ENCODE results near the gene TSEN34. TPM values are rescaled to one million over a fixed set of nuclear protein-coding genes. Genes with fewer than 3 reads are reported as not detected.

The TSEN34 gene
- total and polyA plus RNA-seq, 2 donors (not counting 1 experiment from before 2014, with no cell fraction given): 22.5 to 57.8 TPM

- H3K9ac ChIP-seq (ENCODE audit: insufficient read depth, low read length): no peak overlapping the region
- H3K27ac ChIP-seq (ENCODE audit: insufficient read depth, low read length): no peak overlapping the region
These were observed 5.4 kb downstream of the TSEN34 start for GRCh38 chr19:54196536-54196935.

GRCh38 chr19:54197121-54197520 is 6.0 kb downstream of the TSEN34 start:
- no peak overlapping the region for H3K27ac ChIP-seq (ENCODE audit: insufficient read depth, low read length)

More at GRCh38 chr19:54196536-54196935, 5.4 kb downstream of the TSEN34 start:
- no peaks in the 10 kb centered on the region for H4K20me1 ChIP-seq (ENCODE audit: control insufficient read depth, extremely low read depth, insufficient read depth, low read length)
- no peak overlapping the region for H2AFZ ChIP-seq (ENCODE audit: low read length)
- H3K4me3 ChIP-seq (replicated peaks in 1 of 4; ENCODE audit: control extremely low read depth in 1 of 4, insufficient read depth in 1 of 4, low read depth in 3 of 4, low read length in 4 of 4): no peak overlapping the region
- no peak for DNase-seq (ENCODE audit: low read depth in 2 of 2)
- peaks cover 17% of the 10 kb centered on the region for H3K79me2 ChIP-seq (ENCODE audit: control insufficient read depth, insufficient read depth, low read length)
- peaks cover 11% of the 10 kb centered on the region for H3K4me1 ChIP-seq (ENCODE audit: control insufficient read depth, extremely low read depth, insufficient read depth, low read length)
- H3K36me3 ChIP-seq (ENCODE audit: control insufficient read depth, insufficient read depth, low read length): peaks cover 5% of the 10 kb centered on the region
- no peak for TF ChIP-seq EZH2 (IDR thresholded peaks at IDR 0.05; ENCODE audit: low read length, missing control alignments)
- TF ChIP-seq CTCF (conservative IDR thresholded peaks at IDR 0.05 in 1 of 2, IDR thresholded peaks at IDR 0.05 in 1 of 2; ENCODE audit: low read depth in 1 of 2, low read length in 2 of 2): no peak
- H3K27me3 ChIP-seq (ENCODE audit: control insufficient read depth, insufficient read depth, low read length): no peaks in the 10 kb centered on the region
- no peak overlapping the region for H3K4me2 ChIP-seq (ENCODE audit: extremely low read depth, insufficient read depth, low read length)
- H3K9me3 ChIP-seq (ENCODE audit: control insufficient read depth, insufficient read depth, low read depth, low read length): no peaks in the 10 kb centered on the region

GRCh38 chr19:54199401-54199800 is 8.3 kb downstream of the TSEN34 start:
- Histone ChIP-seq H3K4me1 (ENCODE audit: control insufficient read depth, extremely low read depth, insufficient read depth, low read length) (peaks cover 12% of the 10 kb centered on the region), H3K27me3 (ENCODE audit: control insufficient read depth, insufficient read depth, low read length) (no peaks in the 10 kb centered on the region), H3K4me2 (ENCODE audit: extremely low read depth, insufficient read depth, low read length) (no peak overlapping the region), H2AFZ (ENCODE audit: low read length) (no peak overlapping the region), H4K20me1 (ENCODE audit: control insufficient read depth, extremely low read depth, insufficient read depth, low read length) (peaks cover 5% of the 10 kb centered on the region), H3K79me2 (ENCODE audit: control insufficient read depth, insufficient read depth, low read length) (peaks cover 37% of the 10 kb centered on the region), H3K36me3 (ENCODE audit: control insufficient read depth, insufficient read depth, low read length) (peaks cover 16% of the 10 kb centered on the region), H3K9me3 (ENCODE audit: control insufficient read depth, insufficient read depth, low read depth, low read length) (no peaks in the 10 kb centered on the region), H3K9ac (ENCODE audit: insufficient read depth, low read length) (no peak overlapping the region), H3K4me3 (replicated peaks in 1 of 4; ENCODE audit: control extremely low read depth in 1 of 4, insufficient read depth in 1 of 4, low read depth in 3 of 4, low read length in 4 of 4) (no peak overlapping the region), H3K27ac (ENCODE audit: insufficient read depth, low read length) (no peak overlapping the region)
- TF ChIP-seq EZH2 (IDR thresholded peaks at IDR 0.05; ENCODE audit: low read length, missing control alignments) (no peak), CTCF (conservative IDR thresholded peaks at IDR 0.05 in 1 of 2, IDR thresholded peaks at IDR 0.05 in 1 of 2; ENCODE audit: low read depth in 1 of 2, low read length in 2 of 2) (no peak)
- no peak for DNase-seq (ENCODE audit: low read depth in 2 of 2)

More at GRCh38 chr19:54197121-54197520, 6.0 kb downstream of the TSEN34 start:
- H3K4me2 ChIP-seq (ENCODE audit: extremely low read depth, insufficient read depth, low read length): no peak overlapping the region
- H3K4me3 ChIP-seq (replicated peaks in 1 of 4; ENCODE audit: control extremely low read depth in 1 of 4, insufficient read depth in 1 of 4, low read depth in 3 of 4, low read length in 4 of 4): no peak overlapping the region
- H3K36me3 ChIP-seq (ENCODE audit: control insufficient read depth, insufficient read depth, low read length): peaks cover 6% of the 10 kb centered on the region
- H3K79me2 ChIP-seq (ENCODE audit: control insufficient read depth, insufficient read depth, low read length): peaks cover 22% of the 10 kb centered on the region
- peaks cover 7% of the 10 kb centered on the region for H3K4me1 ChIP-seq (ENCODE audit: control insufficient read depth, extremely low read depth, insufficient read depth, low read length)
- no peak overlapping the region for H3K9ac ChIP-seq (ENCODE audit: insufficient read depth, low read length)
- TF ChIP-seq CTCF (conservative IDR thresholded peaks at IDR 0.05 in 1 of 2, IDR thresholded peaks at IDR 0.05 in 1 of 2; ENCODE audit: low read depth in 1 of 2, low read length in 2 of 2) (no peak), EZH2 (IDR thresholded peaks at IDR 0.05; ENCODE audit: low read length, missing control alignments) (no peak)
- H2AFZ ChIP-seq (ENCODE audit: low read length): no peak overlapping the region
- no peaks in the 10 kb centered on the region for H4K20me1 ChIP-seq (ENCODE audit: control insufficient read depth, extremely low read depth, insufficient read depth, low read length)
- no peak for DNase-seq (ENCODE audit: low read depth in 2 of 2)
- H3K27me3 ChIP-seq (ENCODE audit: control insufficient read depth, insufficient read depth, low read length): no peaks in the 10 kb centered on the region
- H3K9me3 ChIP-seq (ENCODE audit: control insufficient read depth, insufficient read depth, low read depth, low read length): no peaks in the 10 kb centered on the region

All from fibroblast of lung (primary cell).